HG03135 (cell line): Measurements from ENCODE around the gene USP12.
"Not testable (repeated sequence)": the region's sequence is repeated elsewhere in the genome, so short reads cannot be mapped to it uniquely, and the experiment has no call there.

Source experiments
- ATAC-seq: cut with Tn5 transposase; IDR thresholded peaks from one replicate; pipeline ENCODE4 v1.9.1; 2021; ENCODE audit warnings: mild to moderate bottlenecking, moderate library complexity; ENCODE audit not compliant: unreplicated experiment

The USP12 gene

DNA sequence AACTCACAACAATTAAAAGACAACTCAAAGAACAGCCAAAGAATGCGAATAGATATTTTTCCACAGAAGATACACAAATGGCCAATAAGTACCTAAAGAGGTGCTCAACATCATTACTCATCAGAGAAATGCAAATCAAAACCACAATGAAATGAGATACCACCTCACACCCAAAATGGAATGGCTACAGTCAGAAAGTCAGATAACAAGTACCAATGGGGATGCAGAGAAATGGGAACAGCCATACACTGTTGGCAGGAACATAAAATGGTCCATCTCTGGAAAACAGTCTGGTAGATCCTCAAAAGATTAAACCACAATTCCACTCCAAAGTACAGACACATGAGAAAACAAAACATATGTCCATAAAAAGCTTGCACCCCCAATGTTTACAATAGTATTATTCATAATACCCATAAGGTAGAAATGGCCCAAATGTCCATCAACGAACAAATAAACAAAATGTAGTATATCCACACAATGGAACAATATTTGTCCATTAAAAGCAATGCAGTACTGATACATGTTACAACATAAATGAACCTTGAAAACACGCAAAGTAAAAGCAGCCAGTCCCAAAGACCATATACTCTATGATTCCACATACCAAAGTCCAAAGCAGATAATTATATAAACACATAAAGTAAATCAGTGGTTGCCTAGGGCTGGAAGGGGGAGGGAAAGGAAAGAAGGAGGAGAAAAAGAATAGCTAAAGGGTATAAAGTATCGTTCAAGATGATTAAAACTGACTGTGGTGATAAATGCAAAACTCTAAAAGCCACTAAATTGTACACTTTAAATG, 19.6 kb downstream of the USP12 start:
- no peak for ATAC-seq

GRCh38 chr13:27149702-27150101, 21.9 kb downstream of the USP12 start:
- ATAC-seq: no peak

DNA sequence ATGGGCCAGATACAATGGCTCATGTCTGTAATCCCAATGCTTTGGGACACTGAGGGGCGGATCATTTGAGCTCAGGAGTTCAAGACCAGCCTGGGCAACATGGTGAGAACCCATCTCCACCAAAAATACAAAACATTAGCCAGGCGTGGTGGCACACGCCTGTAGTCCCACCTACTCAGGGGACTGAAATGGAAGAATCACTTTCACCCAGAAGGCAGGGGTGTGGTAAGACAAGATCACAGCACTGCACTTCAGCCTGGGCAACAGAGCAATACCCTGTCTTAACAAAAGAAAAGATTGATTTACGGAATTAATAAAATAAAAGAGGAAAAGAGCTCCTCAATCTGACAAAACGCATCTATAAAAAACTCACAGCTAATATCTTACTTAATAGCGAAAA, 22.7 kb downstream of the USP12 start:
- ATAC-seq: no peak

DNA sequence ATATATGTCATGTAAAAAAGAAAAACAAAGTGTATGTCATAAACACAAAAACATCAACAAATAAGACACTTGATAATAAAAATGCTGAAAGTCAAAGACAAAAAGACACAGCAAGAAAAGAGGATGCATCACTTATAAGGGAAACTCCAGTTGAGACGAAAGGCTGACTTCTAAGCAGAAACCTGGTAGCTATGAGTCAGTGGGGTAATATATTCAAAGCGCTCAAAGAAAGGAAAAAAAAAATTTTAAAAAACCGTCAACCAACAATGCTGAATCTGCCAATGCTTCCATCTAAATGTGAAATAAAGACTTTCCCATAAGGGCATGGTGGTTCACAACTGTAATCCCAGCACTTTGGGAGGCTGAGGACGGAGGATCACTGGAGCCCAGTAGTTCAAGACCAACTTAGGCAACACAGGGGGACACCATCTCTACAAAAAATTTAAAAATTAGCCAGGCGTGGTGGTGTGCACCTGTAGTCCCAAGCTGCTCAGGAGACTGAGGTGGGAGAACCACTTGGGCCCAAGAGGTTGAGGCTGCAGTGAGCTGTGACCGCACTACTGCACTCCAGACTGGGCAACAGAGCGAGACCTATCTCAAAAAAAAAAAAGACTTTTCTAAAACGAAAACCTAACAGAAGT, 24.0 kb downstream of the USP12 start:
- ATAC-seq: peak; percentile 56

- ATAC-seq: no peak
Measured at GRCh38 chr13:27141746-27142145, 29.9 kb downstream of the USP12 start.

- not testable (repeated sequence) for ATAC-seq
Measured at GRCh38 chr13:27141159-27141558, 30.5 kb downstream of the USP12 start.

GRCh38 chr13:27140060-27140459, 31.6 kb downstream of the USP12 start:
- ATAC-seq: no peak

GRCh38 chr13:27139565-27139964, 32.0 kb downstream of the USP12 start:
- no peak for ATAC-seq

- ATAC-seq: no peak
Measured at GRCh38 chr13:27138457-27139093, 33.0 kb downstream of the USP12 start.

DNA sequence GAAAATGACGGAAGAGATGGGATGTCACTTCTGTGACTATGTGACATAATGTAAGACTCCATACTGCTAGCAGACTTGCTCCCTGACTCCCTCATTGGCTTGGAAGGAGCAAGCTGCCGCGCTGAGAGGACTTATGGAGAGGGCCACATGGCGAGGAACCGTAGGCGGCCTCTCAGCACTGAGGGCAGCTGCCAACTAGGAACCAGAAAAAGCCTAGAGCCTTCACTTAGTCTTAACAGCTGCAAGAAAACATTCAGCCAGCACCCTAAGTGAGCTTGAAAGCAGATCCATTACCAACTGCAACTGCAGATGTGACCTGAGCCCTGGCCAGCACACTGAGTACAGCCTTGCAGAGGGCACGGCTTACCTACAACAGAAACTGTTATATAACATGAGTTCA, 33.9 kb downstream of the USP12 start:
- no peak for ATAC-seq

DNA sequence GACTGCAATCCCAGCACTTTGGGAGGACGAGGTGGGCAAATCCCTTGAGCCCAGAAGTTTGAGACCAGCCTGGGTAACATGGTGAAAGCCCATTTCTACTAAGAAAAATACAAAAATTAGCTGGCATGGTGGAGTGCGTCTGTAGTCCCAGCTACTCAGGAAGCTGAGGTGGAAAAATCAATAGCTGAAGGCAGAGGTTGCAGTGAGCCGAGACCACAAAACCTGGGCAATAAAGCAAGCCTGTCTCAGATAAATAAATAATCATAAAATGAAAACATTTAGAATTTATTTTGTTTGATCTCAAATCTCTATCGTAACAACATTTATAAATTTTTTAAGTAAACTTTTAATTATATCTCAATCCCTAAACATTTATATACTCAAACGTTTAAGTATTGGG, 36.6 kb downstream of the USP12 start:
- ATAC-seq: no peak

DNA sequence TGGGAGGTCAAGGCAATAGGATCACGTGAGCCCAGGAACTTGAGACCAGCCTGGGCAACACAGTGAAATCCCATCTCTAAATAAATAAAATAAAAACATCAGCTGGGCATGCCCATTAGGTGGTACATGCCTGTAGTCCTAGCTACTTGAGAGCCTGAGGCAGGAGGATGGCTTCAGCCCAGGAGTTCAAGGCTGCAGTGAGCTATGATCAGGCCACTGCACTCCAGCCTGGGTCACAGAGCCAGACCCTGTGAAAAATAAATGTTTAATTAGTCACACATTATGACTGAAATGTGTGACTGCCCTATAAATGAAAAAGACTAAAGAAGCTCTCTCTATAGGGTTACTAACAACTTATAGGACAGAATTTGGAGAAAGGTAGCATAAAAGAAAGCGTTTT, 37.7 kb downstream of the USP12 start:
- no peak for ATAC-seq

- ATAC-seq: no peak
Measured at GRCh38 chr13:27132538-27132937, 39.1 kb downstream of the USP12 start.

- no peak for ATAC-seq
Measured at GRCh38 chr13:27131906-27132305, 39.7 kb downstream of the USP12 start.

- peak; percentile 89 for ATAC-seq
Measured at GRCh38 chr13:27130979-27131623, 40.5 kb downstream of the USP12 start.

DNA sequence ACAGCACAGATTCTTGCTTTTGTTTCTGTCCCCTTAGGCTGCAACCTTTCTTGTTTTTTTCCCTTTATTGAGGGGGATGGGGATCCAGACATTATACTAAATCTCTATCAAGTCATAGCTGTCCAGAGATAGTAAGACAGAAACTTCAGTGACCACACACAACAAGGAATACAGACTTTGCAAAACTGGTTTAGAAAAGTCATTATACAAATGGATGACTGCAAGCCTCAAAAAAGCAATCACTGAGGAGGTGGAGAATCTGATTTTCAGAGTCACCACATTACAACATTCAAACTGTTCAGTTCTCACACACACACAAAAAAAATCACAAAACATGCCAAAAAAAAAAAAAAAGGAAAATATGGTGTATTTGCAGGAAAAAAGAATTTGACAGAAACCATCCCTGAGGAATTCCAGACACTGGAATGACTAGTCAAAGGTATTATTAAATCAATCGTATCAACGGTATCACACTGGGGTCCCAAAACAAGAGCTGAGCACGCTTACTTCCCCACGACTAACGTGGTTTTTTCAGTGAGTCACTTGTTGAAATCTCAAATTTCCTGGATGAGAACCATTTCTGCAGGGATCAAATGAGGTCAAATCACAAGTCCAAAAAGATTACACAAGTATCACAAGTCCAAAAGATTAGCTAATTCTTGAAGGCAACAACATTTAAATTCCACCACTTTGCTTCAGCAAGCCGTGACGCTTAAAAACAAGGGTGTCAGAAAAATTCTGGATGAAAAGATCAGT, 41.2 kb downstream of the USP12 start:
- no peak for ATAC-seq

- ATAC-seq: no peak
Measured at GRCh38 chr13:27128825-27129627, 42.6 kb downstream of the USP12 start.

DNA sequence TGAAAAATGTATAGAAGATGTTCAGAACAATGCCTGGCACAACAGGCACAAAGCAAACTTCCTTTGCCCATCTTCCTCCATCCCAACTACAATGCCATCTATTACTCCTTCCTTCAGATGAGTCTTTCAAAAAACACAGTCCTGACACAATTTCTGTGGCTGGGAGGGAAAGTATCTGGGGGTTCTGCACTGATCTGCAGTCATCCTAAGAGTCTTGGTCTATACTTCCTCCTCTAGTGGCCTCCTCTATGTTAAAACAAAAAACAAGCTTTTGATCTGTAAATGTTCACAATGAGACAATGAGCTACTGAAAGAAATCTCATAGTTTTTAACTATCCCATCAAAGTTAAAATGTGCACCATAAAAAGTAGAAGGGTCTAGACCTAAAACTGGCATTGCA, 44.8 kb downstream of the USP12 start:
- ATAC-seq: no peak

- ATAC-seq: no peak
Measured at GRCh38 chr13:27125357-27126282, 46.0 kb downstream of the USP12 start.
